Cerebellar nuclear complex (tissue), 1 donor: ENCODE results near the gene COL6A2.
"Not testable (repeated sequence)": the region's sequence is repeated elsewhere in the genome, so short reads cannot be mapped to it uniquely, and the experiment has no call there.

Experiments used
- DNase-seq, 2 experiments: peaks; one replicate each; lab custom pipeline; 2025; lab: John Stamatoyannopoulos, UW

COL6A2 gene

DNA sequence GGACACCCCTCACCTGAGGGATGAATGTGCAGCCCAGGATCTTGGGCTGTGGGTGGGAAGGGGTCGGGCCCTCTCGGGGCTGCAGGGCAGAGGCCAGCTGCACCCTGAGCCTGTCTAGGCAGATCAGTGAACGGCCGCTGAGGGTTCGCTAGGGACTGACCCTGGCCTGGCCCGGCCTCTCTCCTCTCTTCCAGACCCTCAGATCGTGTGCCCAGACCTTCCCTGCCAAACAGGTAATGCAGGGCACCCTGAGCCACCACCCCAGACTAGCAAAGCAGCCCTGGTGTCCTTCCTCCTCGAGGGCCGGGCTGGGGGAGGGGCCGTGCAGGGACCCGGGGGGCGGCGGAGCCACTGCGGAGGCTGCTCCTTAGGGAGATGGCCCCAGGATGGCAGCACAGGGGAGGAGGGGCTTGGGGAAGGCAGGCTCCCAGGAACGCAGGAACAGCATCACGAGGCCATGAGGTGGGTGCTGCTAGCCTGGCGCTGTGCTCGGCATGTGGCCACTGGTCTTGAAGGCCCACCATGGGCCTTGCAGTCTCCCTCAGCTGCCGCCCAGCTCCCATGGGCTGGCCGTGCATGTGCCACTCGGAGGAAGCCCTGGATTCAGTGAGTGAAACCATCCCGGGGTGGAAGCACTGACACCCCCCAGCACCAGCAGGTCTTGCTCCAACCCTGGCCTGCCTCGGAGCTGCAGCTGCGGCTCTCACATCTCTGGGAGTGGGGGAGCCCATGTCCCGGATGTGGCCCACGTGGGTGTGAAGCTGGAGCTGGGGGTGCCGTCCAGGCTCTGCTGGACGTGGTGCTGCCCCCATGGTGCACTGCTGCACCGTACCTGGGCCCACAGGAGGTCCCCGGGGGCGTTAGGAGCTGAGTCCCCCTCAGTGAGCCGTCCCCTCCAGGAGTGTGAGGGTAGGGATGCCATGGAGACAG, 28.7 kb downstream of the COL6A2 start:
- DNase-seq: no peak

DNA sequence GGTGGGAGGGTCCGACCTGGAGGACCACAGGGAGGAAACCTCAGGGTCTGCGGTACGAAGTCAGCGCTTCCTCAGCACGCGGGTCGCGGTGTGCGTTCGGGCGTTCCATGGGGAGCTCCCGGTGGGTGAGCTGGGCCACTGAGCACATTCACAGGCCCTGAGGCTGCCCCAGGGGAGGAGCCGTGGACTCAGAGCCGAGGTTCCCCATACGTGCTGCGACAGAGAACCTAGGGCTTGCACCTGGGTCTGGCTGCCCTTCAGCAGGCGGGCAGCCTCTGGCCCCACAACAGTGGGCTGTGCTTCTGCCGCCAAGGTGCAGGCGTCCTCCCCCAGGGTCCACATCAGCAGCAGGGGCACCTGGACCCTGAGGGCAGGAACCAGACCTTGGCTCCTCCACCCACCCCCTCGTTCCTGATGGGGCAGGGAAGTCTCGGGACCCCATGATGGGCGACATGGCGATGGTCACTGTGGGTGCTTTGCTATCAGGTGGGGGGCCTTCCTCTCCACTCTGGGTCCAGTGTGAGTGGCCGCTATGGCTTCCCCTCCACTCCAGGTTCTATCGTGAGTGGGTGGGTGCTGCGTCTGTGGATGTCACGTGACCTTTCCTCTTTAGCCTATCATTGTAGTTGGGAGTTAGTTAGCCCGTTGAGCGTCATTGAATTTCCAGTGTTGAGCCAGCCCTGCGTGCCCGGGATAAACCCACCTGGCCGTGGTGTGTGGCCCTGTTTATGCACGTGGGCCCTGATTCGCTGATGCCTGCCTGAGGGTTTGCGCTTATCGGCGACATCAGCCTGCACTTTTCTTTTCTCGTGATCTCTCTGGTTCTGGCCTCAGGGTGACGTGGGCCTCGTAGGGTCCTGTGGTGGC, 29.6 kb downstream of the COL6A2 start:
- no peak for DNase-seq

DNA sequence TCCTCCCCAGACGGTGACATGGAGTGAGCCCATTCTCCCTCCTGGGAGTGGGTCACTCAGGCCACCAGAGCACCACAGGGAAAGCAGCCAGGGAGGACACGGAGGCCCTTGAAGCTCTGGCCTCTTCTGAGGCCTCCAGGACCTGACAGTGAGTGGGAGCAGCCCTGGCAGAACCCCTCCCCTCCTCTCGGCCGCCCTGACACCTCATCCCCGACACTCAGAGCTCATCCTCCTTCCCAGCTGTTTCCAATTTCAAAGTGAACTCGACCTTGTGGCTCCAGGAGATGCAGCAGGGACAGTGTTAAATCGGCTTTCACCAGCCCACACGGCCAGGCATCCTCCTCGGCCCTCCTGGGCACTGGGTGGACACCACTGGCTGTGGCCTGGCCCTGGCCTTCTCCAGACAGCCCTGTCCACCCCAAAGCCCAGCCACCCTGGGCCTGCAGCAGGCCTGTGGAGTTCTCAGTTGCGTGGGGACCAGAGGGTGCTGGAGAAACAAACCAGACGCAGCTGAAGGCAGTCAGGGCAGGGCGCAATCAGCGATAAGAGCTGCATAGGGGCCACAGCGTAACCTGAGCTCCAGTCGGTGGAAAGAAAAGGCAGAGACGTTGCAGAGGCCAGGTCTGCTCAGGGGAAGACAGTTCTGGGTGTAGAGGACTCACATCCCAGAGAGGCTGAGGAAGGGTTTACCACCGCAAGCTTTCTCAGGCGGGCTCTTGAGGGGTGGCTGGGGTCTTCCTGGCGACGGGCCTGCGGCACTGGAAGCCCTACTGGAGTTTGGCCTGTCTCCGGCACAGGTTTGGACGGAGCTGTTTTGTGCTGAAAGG, 30.4 kb downstream of the COL6A2 start:
- no peak for DNase-seq

DNA sequence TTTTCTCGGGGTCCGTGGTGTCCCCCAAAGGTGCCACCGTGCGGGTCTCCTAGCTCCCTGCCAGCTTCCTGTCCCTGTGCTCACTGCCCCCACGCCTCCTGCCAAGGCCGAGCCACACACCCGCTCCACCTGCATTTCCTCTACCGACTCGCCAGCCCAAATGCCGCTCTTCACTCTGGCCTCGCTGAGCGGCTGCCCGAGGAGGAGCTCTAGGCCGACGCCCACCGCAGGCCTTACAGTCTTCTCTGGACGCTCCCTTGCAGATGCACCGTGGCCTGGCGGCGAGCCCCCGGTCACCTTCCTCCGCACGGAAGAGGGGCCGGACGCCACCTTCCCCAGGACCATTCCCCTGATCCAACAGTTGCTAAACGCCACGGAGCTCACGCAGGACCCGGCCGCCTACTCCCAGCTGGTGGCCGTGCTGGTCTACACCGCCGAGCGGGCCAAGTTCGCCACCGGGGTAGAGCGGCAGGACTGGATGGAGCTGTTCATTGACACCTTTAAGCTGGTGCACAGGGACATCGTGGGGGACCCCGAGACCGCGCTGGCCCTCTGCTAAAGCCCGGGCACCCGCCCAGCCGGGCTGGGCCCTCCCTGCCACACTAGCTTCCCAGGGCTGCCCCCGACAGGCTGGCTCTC, 31.1 kb downstream of the COL6A2 start:
- DNase-seq: no peak

DNA sequence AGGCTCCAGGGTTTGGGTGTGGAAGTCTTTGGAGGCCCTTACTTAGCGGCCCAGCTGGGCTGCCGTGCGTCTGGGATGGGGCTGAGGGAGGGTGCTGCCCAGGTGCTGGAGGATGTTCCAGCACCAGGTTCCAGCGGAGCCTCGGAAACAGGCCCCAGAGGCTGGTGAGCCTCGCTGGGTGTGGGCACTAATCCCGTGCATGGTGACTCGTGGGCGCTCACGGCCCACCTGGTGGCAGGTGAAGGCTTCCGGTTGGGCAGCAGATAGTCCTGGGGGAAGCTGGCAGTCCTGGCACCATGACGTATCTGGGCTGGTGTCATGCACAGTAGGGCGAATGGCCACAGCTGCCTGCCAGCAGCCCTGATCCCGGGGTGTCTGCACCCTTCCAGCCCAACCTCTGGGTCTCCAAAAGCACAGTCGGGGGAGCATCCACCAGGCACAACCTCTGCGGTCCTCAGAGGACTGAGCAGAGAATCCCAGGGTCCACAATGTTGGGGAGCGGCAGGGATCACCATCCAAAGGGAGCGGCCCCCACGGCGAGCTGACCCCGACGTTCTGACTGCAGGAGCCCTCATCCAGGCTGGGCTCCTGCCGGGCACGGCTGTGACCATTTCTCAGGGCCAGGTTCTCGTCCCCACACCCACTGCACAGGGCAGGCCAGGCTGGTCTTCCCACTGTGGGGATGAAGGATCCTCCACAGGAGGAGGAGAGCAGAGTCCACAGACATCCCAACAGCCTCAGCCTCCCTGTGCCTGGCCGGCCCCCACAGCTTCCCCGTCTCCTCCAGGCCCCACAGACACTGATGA, 32.1 kb downstream of the COL6A2 start:
- no peak for DNase-seq

DNA sequence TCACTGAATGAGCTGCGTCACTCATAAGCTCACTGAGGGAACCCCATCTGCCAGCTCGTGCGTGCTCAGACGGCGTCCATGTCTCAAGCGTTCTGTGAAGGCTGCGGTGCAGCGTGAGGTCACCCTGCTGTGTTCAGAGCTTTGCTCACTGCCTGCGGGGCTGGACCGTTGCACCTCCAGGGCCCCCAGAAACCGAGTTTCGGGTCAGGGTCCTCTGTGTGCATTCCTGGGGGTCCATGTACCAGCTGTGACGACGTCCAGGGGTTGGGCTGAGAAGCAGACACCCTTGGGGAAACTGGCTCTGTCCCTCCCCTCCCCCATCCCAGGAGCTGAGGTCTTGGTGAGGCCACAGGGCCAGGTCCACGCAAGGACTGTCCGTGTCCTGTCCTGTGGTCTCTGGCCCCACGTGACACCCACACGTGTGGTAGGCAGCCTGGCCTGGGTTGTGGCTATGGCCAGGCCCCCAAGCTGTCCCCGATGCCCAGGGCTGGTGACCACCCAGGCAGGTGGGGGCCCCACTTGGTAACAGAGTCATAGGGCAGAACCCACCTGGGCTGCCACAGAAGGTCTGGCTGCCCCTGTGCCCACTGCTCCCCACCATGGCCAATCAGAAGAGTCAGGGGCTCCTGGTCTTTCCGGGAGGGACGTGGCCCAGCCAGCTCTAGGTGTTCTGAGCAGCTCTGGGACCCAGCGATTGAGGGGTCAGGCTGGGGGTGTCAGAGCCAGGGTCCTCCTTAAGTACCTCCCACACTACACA, 33.1 kb downstream of the COL6A2 start:
- DNase-seq: no peak

DNA sequence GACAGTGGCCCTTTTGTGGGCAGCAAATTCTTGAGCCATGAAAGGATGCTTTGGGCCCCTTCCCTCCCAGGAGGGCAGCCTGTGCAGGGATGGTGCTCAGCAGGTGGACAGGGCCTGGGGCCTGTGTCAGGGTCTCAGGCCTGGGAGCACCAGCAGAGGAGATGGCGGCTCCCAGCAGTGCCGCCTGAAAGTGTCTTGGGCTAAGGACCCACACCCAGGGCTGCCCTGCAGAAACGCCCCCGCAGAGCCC, 33.6 kb downstream of the COL6A2 start:
- DNase-seq: no peak

DNA sequence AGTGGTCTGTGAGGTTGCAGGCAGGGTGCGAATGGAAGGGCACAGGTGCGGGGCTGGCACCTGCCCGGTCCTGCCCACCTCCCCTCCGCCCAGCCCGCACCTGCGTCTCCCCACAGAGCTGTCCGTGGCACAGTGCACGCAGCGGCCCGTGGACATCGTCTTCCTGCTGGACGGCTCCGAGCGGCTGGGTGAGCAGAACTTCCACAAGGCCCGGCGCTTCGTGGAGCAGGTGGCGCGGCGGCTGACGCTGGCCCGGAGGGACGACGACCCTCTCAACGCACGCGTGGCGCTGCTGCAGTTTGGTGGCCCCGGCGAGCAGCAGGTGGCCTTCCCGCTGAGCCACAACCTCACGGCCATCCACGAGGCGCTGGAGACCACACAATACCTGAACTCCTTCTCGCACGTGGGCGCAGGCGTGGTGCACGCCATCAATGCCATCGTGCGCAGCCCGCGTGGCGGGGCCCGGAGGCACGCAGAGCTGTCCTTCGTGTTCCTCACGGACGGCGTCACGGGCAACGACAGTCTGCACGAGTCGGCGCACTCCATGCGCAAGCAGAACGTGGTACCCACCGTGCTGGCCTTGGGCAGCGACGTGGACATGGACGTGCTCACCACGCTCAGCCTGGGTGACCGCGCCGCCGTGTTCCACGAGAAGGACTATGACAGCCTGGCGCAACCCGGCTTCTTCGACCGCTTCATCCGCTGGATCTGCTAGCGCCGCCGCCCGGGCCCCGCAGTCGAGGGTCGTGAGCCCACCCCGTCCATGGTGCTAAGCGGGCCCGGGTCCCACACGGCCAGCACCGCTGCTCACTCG, 34.1 kb downstream of the COL6A2 start:
- DNase-seq: no peak

DNA sequence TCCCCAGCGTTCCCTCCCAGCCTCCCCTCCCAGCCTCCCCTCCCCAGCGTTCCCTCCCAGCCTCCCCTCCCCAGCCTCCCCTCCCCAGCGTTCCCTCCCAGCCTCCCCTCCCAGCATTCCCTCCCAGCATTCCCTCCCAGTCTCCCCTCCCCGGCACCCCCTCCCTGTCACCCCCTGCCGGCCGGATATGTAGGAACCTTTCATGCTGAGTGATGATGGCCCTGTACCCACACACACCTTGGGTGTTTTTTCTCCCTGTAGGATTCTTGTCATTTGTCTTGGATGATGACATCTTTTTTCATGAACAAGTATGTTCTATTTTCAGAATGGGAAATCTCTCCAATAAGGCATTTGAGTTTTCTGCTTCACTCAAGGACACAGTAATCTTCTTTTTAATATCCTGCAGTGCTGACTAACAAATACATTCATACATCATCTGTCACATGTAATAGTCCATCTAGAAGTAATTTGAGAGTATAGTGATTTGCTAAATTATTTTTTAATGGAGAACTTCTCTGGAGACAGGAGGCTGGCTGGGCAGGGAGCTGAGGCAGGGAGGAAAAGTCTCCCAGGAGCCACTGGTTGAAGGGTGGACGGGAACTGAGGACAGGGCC, 38.0 kb downstream of the COL6A2 start:
- no peak for DNase-seq

DNA sequence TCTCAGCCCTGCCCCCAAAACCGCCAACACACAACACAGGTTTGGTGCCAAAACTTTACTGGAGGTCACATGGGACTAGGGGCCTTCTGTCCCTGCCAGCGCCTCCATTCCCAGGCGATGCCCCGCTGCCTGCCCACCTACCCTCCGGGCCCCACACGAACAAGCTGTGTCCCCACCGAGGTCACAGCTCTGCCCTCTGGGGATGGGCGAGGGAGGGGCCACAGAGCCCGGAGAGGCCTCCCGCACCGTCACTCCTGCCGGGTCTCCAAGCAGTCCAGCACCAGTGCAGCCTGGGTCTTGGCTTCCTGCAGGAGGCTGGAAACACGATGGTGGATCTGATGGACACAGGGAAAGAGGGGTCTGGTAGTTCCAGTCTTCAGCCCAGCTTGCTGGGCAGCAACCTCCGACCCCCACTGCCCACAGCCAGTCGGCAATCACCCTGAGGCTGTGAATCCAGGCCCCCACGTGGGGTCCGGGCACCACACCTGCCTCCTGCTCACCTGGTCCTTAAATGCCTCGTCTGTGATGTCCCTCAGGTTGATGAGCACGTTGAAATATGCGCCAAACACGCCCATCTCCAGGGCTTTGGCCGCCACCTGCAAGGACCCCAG, 38.9 kb downstream of the COL6A2 start:
- no peak for DNase-seq

DNA sequence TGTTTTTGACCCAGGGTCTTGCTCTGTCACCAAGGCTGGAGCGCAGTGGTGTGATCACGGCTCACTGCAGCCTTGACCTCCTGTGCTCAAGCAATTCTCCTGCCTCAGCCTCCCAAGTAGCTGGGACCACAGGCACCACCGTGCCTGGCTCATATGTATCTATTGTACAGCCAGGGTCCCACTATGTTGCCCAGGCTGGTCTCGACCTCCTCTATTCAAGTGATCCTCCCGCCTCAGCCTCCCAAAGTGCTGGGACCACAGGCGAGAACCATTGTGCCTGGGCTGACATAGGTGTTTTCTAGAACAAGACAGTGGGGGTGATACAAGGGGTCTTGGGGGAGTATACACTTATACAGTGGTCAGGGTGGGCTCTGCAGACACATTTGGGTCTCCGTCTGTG, 40.0 kb downstream of the COL6A2 start:
- no peak for DNase-seq

DNA sequence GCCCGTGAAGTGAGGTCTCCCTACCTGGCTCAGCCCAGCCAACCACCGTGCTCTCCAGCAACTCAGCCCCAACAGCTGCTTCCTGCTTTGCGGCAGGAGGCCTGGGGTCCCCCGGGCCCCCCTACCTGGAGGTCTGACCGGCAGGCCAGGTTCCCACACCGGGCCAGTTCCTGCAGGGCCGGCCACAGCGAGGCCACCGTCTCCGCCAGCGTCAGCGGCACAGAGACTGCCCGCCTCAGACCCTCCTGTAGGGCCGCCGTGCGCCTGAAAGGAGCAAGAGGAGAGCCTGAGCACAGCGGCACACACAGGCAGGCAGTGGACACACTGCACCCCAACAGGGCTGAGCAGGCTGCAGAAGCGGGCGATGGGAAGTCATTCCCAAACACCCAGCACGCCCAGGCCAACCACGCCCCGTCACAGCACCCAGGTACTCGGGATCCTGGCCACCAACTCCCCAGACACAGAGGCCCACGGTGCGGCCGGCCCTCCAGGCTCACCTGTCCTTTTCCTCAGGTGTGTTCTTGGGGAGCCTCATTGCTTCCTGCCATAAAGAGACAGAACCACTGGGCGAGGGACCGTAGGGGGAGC, 40.6 kb downstream of the COL6A2 start:
- DNase-seq: no peak

DNA sequence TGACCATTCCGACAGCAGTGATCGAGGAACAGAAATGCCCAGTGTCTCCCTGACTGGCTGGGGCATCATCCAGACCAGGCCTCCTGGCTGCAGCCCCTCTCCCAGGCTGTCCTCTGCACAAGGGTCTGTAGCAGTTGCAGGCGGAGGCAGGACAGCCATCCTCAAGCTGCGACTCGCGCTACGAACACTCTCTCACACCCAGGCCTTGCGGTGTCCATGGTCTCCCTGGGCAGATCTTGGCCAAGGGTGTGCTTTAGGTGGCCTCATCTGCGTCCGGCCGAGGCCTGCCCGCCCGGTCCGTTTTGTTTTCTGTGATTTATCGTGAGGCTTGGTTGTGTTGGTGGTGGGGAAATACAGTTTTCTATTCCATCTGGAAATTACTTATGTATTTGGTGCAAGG, 41.8 kb downstream of the COL6A2 start:
- DNase-seq: no peak

DNA sequence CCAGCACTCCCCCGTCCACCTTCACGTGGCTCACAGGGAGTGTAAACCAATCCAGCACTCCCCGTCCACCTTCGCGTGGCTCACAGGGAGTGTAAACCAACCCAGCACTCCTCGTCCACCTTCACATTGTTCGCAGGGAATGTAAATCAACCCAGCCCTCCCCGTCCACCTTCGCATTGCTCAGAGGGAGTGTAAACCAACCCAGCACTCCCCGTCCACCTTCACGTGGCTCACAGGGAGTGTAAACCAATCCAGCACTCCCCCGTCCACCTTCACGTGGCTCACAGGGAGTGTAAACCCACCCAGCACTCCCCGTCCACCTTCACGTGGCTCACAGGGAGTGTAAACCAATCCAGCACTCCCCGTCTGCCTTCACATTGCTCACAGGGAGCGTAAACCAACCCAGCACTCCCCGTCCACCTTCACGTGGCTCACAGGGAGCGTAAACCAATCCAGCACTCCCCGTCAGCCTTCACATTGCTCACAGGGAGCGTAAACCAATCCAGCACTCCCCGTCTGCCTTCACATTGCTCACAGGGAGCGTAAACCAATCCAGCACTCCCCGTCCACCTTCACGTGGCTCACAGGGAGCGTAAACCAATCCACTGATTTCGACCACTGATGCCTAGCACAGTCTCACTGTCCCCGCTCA, 42.6 kb downstream of the COL6A2 start:
- not testable (repeated sequence) for DNase-seq

DNA sequence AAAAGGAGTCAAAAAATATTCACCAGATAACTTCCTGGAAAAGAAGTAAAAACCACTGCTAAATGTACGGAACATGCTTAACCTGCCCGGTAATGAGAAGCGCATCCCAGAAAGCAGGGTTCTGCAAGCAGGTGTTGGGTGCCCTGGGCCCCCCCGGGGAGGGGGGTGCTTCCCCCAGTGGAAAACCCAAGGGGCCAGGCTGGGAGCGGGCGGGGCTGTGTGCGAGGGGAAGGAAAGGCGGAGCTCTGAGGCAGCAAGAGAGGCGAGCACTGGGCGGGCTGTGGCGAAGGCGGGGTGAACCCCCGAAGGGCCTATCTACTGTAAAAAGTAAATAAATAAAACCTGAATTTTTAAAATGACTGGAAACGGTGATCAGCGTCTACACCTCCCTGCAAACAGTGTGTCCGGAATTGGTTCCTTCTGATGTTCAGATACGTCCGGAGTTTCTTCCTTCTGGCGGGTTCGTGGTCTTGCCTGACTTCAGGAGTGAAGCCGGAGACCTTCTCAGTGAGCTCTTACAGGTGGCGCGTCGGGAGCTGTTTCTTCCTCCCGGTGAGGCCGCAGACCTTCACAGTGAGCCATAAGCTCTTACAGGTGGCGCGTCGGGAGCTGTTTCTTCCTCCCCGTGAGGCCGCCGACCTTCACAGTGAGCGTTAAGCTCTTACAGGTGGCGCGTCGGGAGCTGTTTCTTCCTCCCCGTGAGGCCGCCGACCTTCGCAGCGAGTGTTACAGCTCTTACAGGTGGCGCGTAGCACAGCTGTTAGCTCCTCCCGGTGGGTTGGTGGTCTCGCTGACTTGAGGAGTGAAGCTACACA, 44.1 kb downstream of the COL6A2 start:
- no peak for DNase-seq

DNA sequence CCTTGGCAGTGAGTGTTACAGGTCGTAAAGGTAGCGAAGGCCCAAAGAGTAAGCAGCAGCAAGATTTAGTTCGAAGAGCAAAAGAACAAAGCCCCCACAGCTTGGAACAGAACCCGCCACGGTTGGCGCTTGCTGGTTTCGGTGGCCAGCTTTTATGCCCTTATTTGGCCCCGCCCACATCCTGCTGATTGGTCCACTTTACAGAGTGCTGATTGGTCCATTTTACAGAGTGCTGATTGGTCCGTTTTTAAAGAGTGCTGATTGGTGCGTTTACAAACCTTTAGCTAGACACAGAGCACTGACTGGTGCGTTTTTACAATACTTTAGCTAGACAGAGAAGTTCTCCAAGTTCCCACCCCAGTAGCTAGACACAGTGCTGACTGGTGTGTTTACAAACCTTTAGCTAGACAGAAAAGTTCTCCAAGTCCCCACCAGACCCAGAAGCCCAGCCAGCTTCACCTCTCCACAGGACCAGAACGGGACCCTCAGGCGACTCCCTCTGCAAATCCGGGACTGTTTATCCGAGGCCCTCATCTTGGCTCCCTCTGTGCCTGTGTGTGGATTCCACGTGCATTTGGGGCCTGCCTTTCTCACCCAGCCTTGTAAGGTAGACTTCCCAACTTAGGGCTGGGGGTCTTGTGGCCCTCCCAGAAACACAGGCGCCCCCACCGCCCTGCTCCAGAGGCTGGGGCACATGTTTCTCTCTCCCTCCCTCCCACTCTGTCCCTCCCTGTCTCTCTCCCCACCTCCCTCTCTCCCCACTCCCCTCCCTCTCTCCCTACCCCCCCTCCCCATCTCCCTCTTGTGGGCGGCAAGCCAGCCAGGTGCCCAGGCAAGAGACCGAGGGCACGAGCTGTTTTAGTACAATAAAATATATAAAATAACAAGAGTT, 44.9 kb downstream of the COL6A2 start:
- DNase-seq: no peak
